ENCODE results near the gene C3orf20. TPM values are rescaled to one million over a fixed set of nuclear protein-coding genes. Genes with fewer than 3 reads are reported as not detected.

C3orf20 gene
- total and polyA plus RNA-seq, 7 experiments from 2014 or later: 0.05 to 0.81 (median 0.29) TPM; not detected in 1

DNA sequence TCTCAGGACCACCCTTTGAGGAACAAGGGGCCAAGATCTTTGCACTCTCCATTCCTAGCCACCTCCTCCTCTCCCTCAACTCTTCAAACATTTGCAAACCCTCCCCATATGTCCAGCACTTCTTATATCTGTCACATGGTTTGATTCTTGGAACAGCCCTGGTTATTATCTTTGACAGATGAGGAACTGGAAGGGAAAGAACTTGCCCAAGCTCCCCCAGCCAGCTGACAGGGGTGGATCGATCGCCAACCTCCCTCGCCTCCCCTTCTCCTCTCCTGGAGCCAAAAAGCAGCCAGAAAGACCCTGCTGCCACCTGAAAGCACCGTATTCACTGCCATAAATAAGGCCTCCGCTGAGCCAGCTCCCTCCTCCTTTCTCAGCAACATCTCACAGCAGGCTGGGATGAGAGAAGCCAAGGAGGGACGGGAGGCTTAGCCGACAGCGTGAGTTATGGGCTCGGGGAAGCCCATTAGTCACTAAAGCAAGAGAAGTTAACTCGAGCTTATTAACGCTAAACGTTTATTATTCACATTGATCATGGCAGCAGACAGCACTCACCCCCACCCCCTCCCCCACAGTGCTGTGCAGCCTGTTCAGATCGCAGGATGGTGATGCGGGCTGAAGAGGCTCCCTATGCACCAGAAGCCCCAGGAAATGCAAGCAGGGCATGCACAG is 121.6 kb downstream of the C3orf20 start:
- POLR2A ChIA-PET: no interaction called here
- no peak for ATAC-seq

DNA sequence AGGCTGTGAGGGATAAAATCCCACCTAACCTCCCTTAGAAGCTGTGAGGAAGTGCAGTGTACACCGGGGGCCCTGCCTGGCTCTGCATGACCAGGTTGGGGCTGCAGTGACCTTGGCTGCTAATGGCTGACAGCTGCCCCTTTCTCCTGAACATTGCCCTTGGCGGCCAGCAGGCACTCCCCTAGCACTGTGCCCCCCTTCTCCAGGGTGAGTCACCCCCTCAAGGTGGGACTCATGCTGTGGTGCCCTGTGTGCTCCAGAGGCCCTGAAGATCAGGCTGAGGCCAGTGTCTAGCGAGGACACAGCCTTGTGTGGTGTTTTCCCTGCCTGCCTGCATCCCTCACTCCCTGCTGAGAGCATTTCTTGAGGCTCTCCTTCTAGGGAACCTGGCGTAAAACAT is 122.8 kb downstream of the C3orf20 start:
- no peaks in the 10 kb centered on the region for H3K4me1 Mint-ChIP-seq
- Histone ChIP-seq H3K36me3 (ENCODE audit: control insufficient read depth in 2 of 3, insufficient read depth in 3 of 3, low read length in 3 of 3) (no peaks in the 10 kb centered on the region), H3K4me3 (ENCODE audit: low read length) (no peak overlapping the region), H3K27me3 (ENCODE audit: control insufficient read depth in 2 of 2, insufficient read depth in 2 of 2, low read length in 2 of 2) (no peaks in the 10 kb centered on the region), H3K4me1 (ENCODE audit: control insufficient read depth in 2 of 2, insufficient read depth in 2 of 2, low read length in 2 of 2) (no peaks in the 10 kb centered on the region), H3K9me3 (ENCODE audit: control insufficient read depth in 2 of 3, low read length in 3 of 3) (no peaks in the 10 kb centered on the region), H3K27ac (ENCODE audit: low read depth, low read length) (no peak overlapping the region)
- DNase-seq (no peak), ATAC-seq (no peak)
- no peak overlapping the region for H3K4me3 Mint-ChIP-seq
- H3K27ac Mint-ChIP-seq: no peak overlapping the region
- CTCF ChIA-PET: no interaction called here
- H3K36me3 Mint-ChIP-seq: peaks cover 0 to 3% (median 0%) of the 10 kb centered on the region in 5 donors
- H3K27me3 Mint-ChIP-seq: peaks cover 0 to 12% (median 0%) of the 10 kb centered on the region in 5 donors
- peaks cover 0 to 4% (median 0%) of the 10 kb centered on the region in 11 donors for H3K9me3 Mint-ChIP-seq
- intact Hi-C loops (cut with micrococcal nuclease): no loop called here
- POLR2A ChIA-PET: no interaction called here

More for the DNA sequence above, 121.6 kb downstream of the C3orf20 start:
- H3K36me3 ChIP-seq (ENCODE audit: control insufficient read depth in 2 of 3, insufficient read depth in 3 of 3, low read length in 3 of 3): no peaks in the 10 kb centered on the region
- peaks cover 0 to 12% (median 2%) of the 10 kb centered on the region in 5 donors for H3K27me3 Mint-ChIP-seq
- no peaks in the 10 kb centered on the region for H3K27me3 ChIP-seq (ENCODE audit: control insufficient read depth in 2 of 2, insufficient read depth in 2 of 2, low read length in 2 of 2)
- peaks cover 0 to 3% (median 0%) of the 10 kb centered on the region in 5 donors for H3K36me3 Mint-ChIP-seq
- CTCF ChIA-PET: interaction anchor here (1.4 kb wide), 1 partner anchor 123 kb away, joined by 3 read pairs; no protein-coding TSS in a partner anchor
- H3K27ac Mint-ChIP-seq: no peak overlapping the region
- no peak overlapping the region for H3K4me3 Mint-ChIP-seq
- DNase-seq: no peak
- intact Hi-C loops (cut with micrococcal nuclease): no loop called here
- H3K27ac ChIP-seq (ENCODE audit: low read depth, low read length): no peak overlapping the region
- no peak overlapping the region for H3K4me3 ChIP-seq (ENCODE audit: low read length)
- H3K9me3 Mint-ChIP-seq: peaks cover 0 to 4% (median 0%) of the 10 kb centered on the region in 11 donors
- H3K9me3 ChIP-seq (ENCODE audit: control insufficient read depth in 2 of 3, low read length in 3 of 3): no peaks in the 10 kb centered on the region
- no peaks in the 10 kb centered on the region for H3K4me1 ChIP-seq (ENCODE audit: control insufficient read depth in 2 of 2, insufficient read depth in 2 of 2, low read length in 2 of 2)
- H3K4me1 Mint-ChIP-seq: no peaks in the 10 kb centered on the region

DNA sequence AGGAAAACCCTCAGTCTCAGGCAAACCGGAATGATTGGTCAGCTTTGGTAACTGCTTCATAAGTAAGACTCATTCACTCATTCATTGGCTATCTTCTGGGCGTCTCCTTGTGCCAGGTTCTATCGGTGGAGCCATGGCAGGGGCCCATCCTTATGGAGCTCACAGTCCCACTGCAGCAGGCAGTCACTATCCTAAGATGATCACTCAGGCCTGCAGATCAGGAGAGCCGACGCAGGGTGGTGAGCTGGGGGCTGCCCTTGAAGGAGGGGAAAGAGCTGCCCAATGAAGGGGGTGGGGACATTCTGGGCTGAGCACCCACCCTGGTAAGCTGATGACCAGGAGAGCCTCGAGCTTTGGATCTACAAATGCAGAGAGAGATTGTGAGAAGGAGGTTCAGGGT is 123.3 kb downstream of the C3orf20 start:
- DNase-seq (no peak), ATAC-seq (no peak)
- intact Hi-C loops (cut with micrococcal nuclease): no loop called here
- H3K4me1 ChIP-seq (ENCODE audit: control insufficient read depth in 2 of 2, insufficient read depth in 2 of 2, low read length in 2 of 2): no peaks in the 10 kb centered on the region
- Mint-ChIP-seq H3K4me1 (peaks cover 0 to 4% (median 0%) of the 10 kb centered on the region in 7 donors), H3K27me3 (peaks cover 0 to 14% (median 0%) of the 10 kb centered on the region in 5 donors), H3K4me3 (no peak overlapping the region), H3K36me3 (peaks cover 0 to 3% (median 0%) of the 10 kb centered on the region in 5 donors), H3K9me3 (peaks cover 0 to 4% (median 0%) of the 10 kb centered on the region in 11 donors), H3K27ac (no peak overlapping the region)
- no peak overlapping the region for H3K4me3 ChIP-seq (ENCODE audit: low read length)
- H3K36me3 ChIP-seq (ENCODE audit: control insufficient read depth in 2 of 3, insufficient read depth in 3 of 3, low read length in 3 of 3): no peaks in the 10 kb centered on the region
- ChIA-PET POLR2A (no interaction called here), CTCF (no interaction called here)
- no peaks in the 10 kb centered on the region for H3K9me3 ChIP-seq (ENCODE audit: control insufficient read depth in 2 of 3, low read length in 3 of 3)
- peaks cover 0 to 1% of the 10 kb centered on the region in 2 donors for H3K27me3 ChIP-seq (ENCODE audit: control insufficient read depth in 2 of 2, insufficient read depth in 2 of 2, low read length in 2 of 2)
- H3K27ac ChIP-seq (ENCODE audit: low read depth, low read length): no peak overlapping the region

DNA sequence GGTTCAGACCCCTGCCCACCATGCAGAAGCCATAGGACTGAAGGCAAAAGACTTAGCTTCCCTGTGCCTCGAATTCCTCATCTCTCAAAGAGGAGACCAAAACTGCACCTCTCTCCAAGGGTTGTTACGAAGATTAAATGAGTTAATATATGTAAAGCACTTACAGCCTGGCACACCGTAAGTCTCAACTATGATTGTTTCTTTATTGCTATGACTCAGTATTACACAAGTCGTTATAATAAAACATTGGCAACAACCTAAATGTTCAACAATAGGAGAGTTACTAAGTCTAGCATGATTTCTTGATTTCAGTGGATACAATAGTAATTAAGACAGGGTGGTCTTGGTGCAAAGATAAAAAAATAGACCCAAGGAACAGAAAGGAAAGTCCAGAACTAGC is 124.2 kb downstream of the C3orf20 start:
- H3K4me1 ChIP-seq (ENCODE audit: control insufficient read depth in 2 of 2, insufficient read depth in 2 of 2, low read length in 2 of 2): no peaks in the 10 kb centered on the region
- peaks cover 0 to 3% of the 10 kb centered on the region in 2 donors for H3K27me3 ChIP-seq (ENCODE audit: control insufficient read depth in 2 of 2, insufficient read depth in 2 of 2, low read length in 2 of 2)
- no peak overlapping the region for H3K4me3 Mint-ChIP-seq
- DNase-seq (no peak), ATAC-seq (no peak)
- H3K27me3 Mint-ChIP-seq: peaks cover 0 to 19% (median 0%) of the 10 kb centered on the region in 5 donors
- no peaks in the 10 kb centered on the region for H3K9me3 ChIP-seq (ENCODE audit: control insufficient read depth in 2 of 3, low read length in 3 of 3)
- intact Hi-C loops (cut with micrococcal nuclease): no loop called here
- H3K4me1 Mint-ChIP-seq: peaks cover 0 to 9% (median 5%) of the 10 kb centered on the region in 7 donors
- ChIA-PET CTCF (no interaction called here), POLR2A (no interaction called here)
- H3K36me3 ChIP-seq (ENCODE audit: control insufficient read depth in 2 of 3, insufficient read depth in 3 of 3, low read length in 3 of 3): no peaks in the 10 kb centered on the region
- no peak overlapping the region for H3K4me3 ChIP-seq (ENCODE audit: low read length)
- peaks cover 0 to 4% (median 0%) of the 10 kb centered on the region in 11 donors for H3K9me3 Mint-ChIP-seq
- H3K36me3 Mint-ChIP-seq: peaks cover 0 to 3% (median 0%) of the 10 kb centered on the region in 5 donors
- no peak overlapping the region for H3K27ac ChIP-seq (ENCODE audit: low read depth, low read length)
- H3K27ac Mint-ChIP-seq: no peak overlapping the region

DNA sequence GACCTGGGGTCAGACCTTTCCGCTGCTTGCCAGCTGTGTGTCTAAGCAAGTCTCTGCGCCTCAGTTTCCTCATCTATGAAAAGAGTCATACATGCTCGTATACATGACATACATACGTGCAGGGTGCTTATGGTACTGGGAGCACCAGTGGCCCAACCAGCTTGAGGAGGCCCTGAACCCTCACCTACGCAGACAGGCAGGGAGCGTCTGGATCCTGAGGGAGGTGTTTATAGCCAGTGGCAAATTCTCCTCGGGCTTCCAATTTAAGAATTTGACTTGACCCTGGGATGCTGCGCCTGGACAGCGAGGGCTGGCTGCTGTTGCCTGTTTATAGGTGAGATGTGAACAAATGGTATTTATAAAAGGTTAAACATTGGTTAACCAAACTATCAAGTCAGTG is 126.1 kb downstream of the C3orf20 start:
- H3K36me3 ChIP-seq (ENCODE audit: control insufficient read depth in 2 of 3, insufficient read depth in 3 of 3, low read length in 3 of 3): no peaks in the 10 kb centered on the region
- no peak for ATAC-seq
- no peaks in the 10 kb centered on the region for H3K4me1 ChIP-seq (ENCODE audit: control insufficient read depth in 2 of 2, insufficient read depth in 2 of 2, low read length in 2 of 2)
- no peaks in the 10 kb centered on the region for H3K9me3 ChIP-seq (ENCODE audit: control insufficient read depth in 2 of 3, low read length in 3 of 3)
- Mint-ChIP-seq H3K9me3 (peaks cover 0 to 4% (median 0%) of the 10 kb centered on the region in 11 donors), H3K27ac (no peak overlapping the region), H3K4me1 (peaks cover 0 to 16% (median 9%) of the 10 kb centered on the region in 7 donors), H3K4me3 (no peak overlapping the region), H3K27me3 (peaks cover 0 to 21% (median 8%) of the 10 kb centered on the region in 5 donors), H3K36me3 (peaks cover 0 to 3% (median 0%) of the 10 kb centered on the region in 5 donors)
- CTCF ChIA-PET: no interaction called here
- peaks cover 0 to 3% of the 10 kb centered on the region in 2 donors for H3K27me3 ChIP-seq (ENCODE audit: control insufficient read depth in 2 of 2, insufficient read depth in 2 of 2, low read length in 2 of 2)
- no peak overlapping the region for H3K27ac ChIP-seq (ENCODE audit: low read depth, low read length)
- DNase-seq: no peak
- H3K4me3 ChIP-seq (ENCODE audit: low read length): no peak overlapping the region
- intact Hi-C loops (cut with micrococcal nuclease): no loop called here
- POLR2A ChIA-PET: no interaction called here

DNA sequence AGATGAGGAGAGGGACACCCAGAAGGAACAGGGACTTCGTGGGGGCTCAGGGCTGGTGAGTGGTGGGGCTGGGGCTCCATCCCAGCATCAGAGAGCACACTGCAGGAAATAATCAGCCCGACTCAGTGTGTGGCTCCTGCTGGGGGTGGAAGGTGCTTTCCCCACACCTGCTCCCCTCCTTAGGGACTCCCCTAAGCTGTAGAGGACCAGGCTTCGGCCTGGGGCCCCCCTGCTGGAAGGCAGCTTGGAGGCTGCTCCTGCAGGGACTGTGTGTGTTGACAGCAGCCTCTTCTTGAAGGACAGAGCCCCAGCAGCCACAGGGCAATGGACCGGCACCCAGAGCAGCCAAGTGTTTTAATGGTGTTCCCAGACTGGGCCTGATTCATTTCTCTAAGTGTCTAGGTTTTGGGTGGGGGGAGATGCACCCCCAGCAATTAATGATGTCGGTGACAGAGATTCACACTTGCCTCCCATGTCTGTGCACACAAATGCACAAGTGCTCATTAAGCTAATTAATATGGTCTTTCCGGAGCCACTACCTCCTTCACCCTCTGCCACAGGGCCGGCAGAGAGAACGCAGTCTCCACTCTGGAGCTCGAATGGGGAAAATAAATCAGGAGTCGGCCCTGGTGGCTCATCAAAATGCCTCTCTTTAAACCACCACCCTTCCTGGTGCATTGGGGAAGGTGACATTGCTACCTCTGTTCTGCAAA is 126.9 kb downstream of the C3orf20 start:
- no peak for DNase-seq
- intact Hi-C loops (cut with micrococcal nuclease): no loop called here
- ChIA-PET POLR2A (no interaction called here), CTCF (no interaction called here)
- Mint-ChIP-seq H3K4me3 (no peak overlapping the region), H3K36me3 (peaks cover 0 to 3% (median 0%) of the 10 kb centered on the region in 5 donors), H3K9me3 (peaks cover 0 to 4% (median 0%) of the 10 kb centered on the region in 11 donors), H3K4me1 (peaks cover 0 to 23% (median 9%) of the 10 kb centered on the region in 7 donors), H3K27me3 (peaks cover 0 to 27% (median 8%) of the 10 kb centered on the region in 5 donors), H3K27ac (no peak overlapping the region)
- H3K4me1 ChIP-seq (ENCODE audit: control insufficient read depth in 2 of 2, insufficient read depth in 2 of 2, low read length in 2 of 2): no peaks in the 10 kb centered on the region
- ATAC-seq: no peak
- no peaks in the 10 kb centered on the region for H3K36me3 ChIP-seq (ENCODE audit: control insufficient read depth in 2 of 3, insufficient read depth in 3 of 3, low read length in 3 of 3)
- H3K9me3 ChIP-seq (ENCODE audit: control insufficient read depth in 2 of 3, low read length in 3 of 3): no peaks in the 10 kb centered on the region
- H3K27me3 ChIP-seq (ENCODE audit: control insufficient read depth in 2 of 2, insufficient read depth in 2 of 2, low read length in 2 of 2): peaks cover 0 to 3% of the 10 kb centered on the region in 2 donors
- no peak overlapping the region for H3K4me3 ChIP-seq (ENCODE audit: low read length)
- H3K27ac ChIP-seq (ENCODE audit: low read depth, low read length): no peak overlapping the region

Measured in naive thymus-derived CD4-positive, alpha-beta T cell (primary cell).